Upper lobe of left lung (tissue), 4 donors: ENCODE results near the gene IFI27.

ENCODE experiments used
- EP300 ChIP-seq, 4 donors: sonication (generic); formaldehyde crosslinking; IDR thresholded peaks; one replicate each; pipeline ENCODE4 v1.5.1; 2017; ENCODE audit warnings: antibody characterized with exemption in 4 of 4, control low read depth in 2 of 4
- TF ChIP-seq, protein P1 (sequence below), 6 experiments: fragments of 450-650 bp in 4 of 6; fragments of 200-600 bp in 2 of 6; sonication (generic) in 2 of 6; IDR thresholded peaks; one replicate each; pipeline ENCODE4 v1.5.1; 2016 to 2019; ENCODE audit warnings: antibody characterized with exemption in 6 of 6

DNA sequence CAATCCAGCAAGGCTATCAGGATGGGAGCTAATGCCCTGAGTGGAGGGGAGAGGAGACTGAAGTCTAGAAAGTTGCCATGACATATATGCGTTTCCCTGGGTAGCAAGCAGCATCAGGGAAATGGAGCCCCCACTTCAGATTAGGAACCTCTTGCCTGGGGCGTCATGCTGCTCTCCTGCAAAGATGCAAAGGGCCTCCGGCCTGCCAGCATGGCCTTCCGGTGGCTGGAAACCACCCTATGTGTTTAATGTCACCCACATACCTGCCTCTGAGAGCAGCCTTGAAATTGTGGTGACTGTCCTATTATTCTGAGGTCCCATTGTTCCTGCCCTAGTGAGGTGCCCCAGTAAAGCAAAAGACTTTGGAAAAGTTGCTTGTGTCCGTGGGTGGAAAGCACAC, 28.9 kb downstream of the IFI27 start:
- no peak for TF ChIP-seq EP300 (IDR thresholded peaks at IDR 0.05)
- TF ChIP-seq, protein P1, sequence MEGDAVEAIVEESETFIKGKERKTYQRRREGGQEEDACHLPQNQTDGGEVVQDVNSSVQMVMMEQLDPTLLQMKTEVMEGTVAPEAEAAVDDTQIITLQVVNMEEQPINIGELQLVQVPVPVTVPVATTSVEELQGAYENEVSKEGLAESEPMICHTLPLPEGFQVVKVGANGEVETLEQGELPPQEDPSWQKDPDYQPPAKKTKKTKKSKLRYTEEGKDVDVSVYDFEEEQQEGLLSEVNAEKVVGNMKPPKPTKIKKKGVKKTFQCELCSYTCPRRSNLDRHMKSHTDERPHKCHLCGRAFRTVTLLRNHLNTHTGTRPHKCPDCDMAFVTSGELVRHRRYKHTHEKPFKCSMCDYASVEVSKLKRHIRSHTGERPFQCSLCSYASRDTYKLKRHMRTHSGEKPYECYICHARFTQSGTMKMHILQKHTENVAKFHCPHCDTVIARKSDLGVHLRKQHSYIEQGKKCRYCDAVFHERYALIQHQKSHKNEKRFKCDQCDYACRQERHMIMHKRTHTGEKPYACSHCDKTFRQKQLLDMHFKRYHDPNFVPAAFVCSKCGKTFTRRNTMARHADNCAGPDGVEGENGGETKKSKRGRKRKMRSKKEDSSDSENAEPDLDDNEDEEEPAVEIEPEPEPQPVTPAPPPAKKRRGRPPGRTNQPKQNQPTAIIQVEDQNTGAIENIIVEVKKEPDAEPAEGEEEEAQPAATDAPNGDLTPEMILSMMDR (IDR thresholded peaks at IDR 0.05) = no peak
